Ectodermal cell (in vitro differentiated cells): ENCODE data around the gene ATP6V1C2.

Source experiments
- H3K27ac ChIP-seq: 2 replicates; pipeline ENCODE4 v1.7.0; 2013; ENCODE audit warnings: mild to moderate bottlenecking, low read depth, low read length; ENCODE audit not compliant: insufficient read depth, poor library complexity, severe bottlenecking
- H3K27me3 ChIP-seq: 2 replicates; pipeline ENCODE4 v1.7.0; 2013; ENCODE audit warnings: mild to moderate bottlenecking, low read length; ENCODE audit not compliant: insufficient read depth, control insufficient read depth, poor library complexity, severe bottlenecking
- H3K36me3 ChIP-seq: one replicate; pipeline ENCODE4 v1.7.0; 2013; ENCODE audit warnings: low read length; ENCODE audit not compliant: control insufficient read depth, insufficient read depth
- H3K4me1 ChIP-seq: one replicate; pipeline ENCODE4 v1.7.0; 2013; ENCODE audit warnings: low read length; ENCODE audit not compliant: control insufficient read depth, insufficient read depth
- H3K4me3 ChIP-seq: 2 replicates; pipeline ENCODE4 v1.7.0; 2013; ENCODE audit warnings: low read depth, low read length, control low read depth; ENCODE audit not compliant: insufficient read depth
- H3K9me3 ChIP-seq: 2 replicates; pipeline ENCODE4 v1.7.0; 2013; ENCODE audit warnings: mild to moderate bottlenecking, low read length, moderate library complexity; ENCODE audit not compliant: control insufficient read depth
- WGBS, 2 experiments: methylation state at CpG; one replicate each; pipeline ENCODE4 v1.1.7; 2013; ENCODE audit warnings: missing lambda C conversion rate in 2 of 2; 5-methylcytosine and 5-hydroxymethylcytosine counted together

The ATP6V1C2 gene

GRCh38 chr2:10784719-10785118, 63.3 kb downstream of the ATP6V1C2 start:
- H3K36me3 ChIP-seq, result peaks cover 60% of the 10 kb centered on the region
- H3K4me3 ChIP-seq, result no peak overlapping the region
- H3K4me1 ChIP-seq, result no peaks in the 10 kb centered on the region
- H3K9me3 ChIP-seq, result no peaks in the 10 kb centered on the region
- no peaks in the 10 kb centered on the region for H3K27me3 ChIP-seq
- WGBS, 2 experiments, result 93 to 95% methylated on average over 9 of the region's 9 CpGs
- H3K27ac ChIP-seq, result no peak overlapping the region

- H3K36me3 ChIP-seq, result peaks cover 63% of the 10 kb centered on the region
- WGBS, 2 experiments, result 96 to 98% methylated on average over 5 of the region's 5 CpGs
These were observed 63.8 kb downstream of the ATP6V1C2 start for GRCh38 chr2:10785260-10785659.

GRCh38 chr2:10786240-10786982, 65.0 kb downstream of the ATP6V1C2 start:
- Histone ChIP-seq H3K4me1 (no peaks in the 10 kb centered on the region), H3K27ac (no peak overlapping the region), H3K36me3 (peaks cover 63% of the 10 kb centered on the region), H3K9me3 (no peaks in the 10 kb centered on the region), H3K4me3 (no peak overlapping the region), H3K27me3 (no peaks in the 10 kb centered on the region)
- 95 to 96% methylated on average over 9 to 12 of the region's 12 CpGs for WGBS, 2 experiments

More at GRCh38 chr2:10785260-10785659, 63.8 kb downstream of the ATP6V1C2 start:
- Histone ChIP-seq H3K4me3 (no peak overlapping the region), H3K27ac (no peak overlapping the region), H3K4me1 (no peaks in the 10 kb centered on the region), H3K27me3 (no peaks in the 10 kb centered on the region), H3K9me3 (no peaks in the 10 kb centered on the region)

GRCh38 chr2:10787176-10787968, 65.9 kb downstream of the ATP6V1C2 start:
- H3K4me3 ChIP-seq, result no peak overlapping the region
- WGBS, 2 experiments, result 93% methylated on average over 20 of the region's 20 CpGs
- H3K36me3 ChIP-seq, result peaks cover 65% of the 10 kb centered on the region
- no peaks in the 10 kb centered on the region for H3K4me1 ChIP-seq
- H3K9me3 ChIP-seq, result no peaks in the 10 kb centered on the region
- no peaks in the 10 kb centered on the region for H3K27me3 ChIP-seq
- no peak overlapping the region for H3K27ac ChIP-seq

GRCh38 chr2:10788855-10789254, 67.4 kb downstream of the ATP6V1C2 start:
- H3K4me3 ChIP-seq, result no peak overlapping the region
- H3K27ac ChIP-seq, result no peak overlapping the region
- H3K9me3 ChIP-seq, result no peaks in the 10 kb centered on the region
- 97 to 99% methylated on average over 7 of the region's 8 CpGs for WGBS, 2 experiments
- H3K4me1 ChIP-seq, result no peaks in the 10 kb centered on the region
- no peaks in the 10 kb centered on the region for H3K27me3 ChIP-seq
- H3K36me3 ChIP-seq, result peaks cover 64% of the 10 kb centered on the region

- Histone ChIP-seq H3K27ac (no peak overlapping the region), H3K4me1 (no peaks in the 10 kb centered on the region), H3K4me3 (no peak overlapping the region), H3K36me3 (peaks cover 56% of the 10 kb centered on the region), H3K27me3 (no peaks in the 10 kb centered on the region), H3K9me3 (no peaks in the 10 kb centered on the region)
- WGBS, 2 experiments, result 97 to 98% methylated on average over 6 of the region's 6 CpGs
These were observed 69.0 kb downstream of the ATP6V1C2 start for GRCh38 chr2:10790228-10790973.

GRCh38 chr2:10792001-10792634, 70.7 kb downstream of the ATP6V1C2 start:
- Histone ChIP-seq H3K36me3 (peaks cover 56% of the 10 kb centered on the region), H3K4me1 (no peaks in the 10 kb centered on the region), H3K4me3 (no peak overlapping the region), H3K27me3 (no peaks in the 10 kb centered on the region), H3K9me3 (no peaks in the 10 kb centered on the region), H3K27ac (no peak overlapping the region)
- WGBS, 2 experiments, result 86 to 98% methylated on average over 1 to 2 of the region's 2 CpGs

GRCh38 chr2:10792660-10793400, 71.4 kb downstream of the ATP6V1C2 start:
- Histone ChIP-seq H3K36me3 (peaks cover 61% of the 10 kb centered on the region), H3K4me3 (no peak overlapping the region)
- WGBS, 2 experiments, result 92% methylated on average over 17 of the region's 17 CpGs

GRCh38 chr2:10793816-10794215, 72.4 kb downstream of the ATP6V1C2 start:
- no peak overlapping the region for H3K4me3 ChIP-seq

More at GRCh38 chr2:10792660-10793400, 71.4 kb downstream of the ATP6V1C2 start:
- Histone ChIP-seq H3K27me3 (no peaks in the 10 kb centered on the region), H3K27ac (no peak overlapping the region), H3K9me3 (no peaks in the 10 kb centered on the region), H3K4me1 (no peaks in the 10 kb centered on the region)

More at GRCh38 chr2:10793816-10794215, 72.4 kb downstream of the ATP6V1C2 start:
- peaks cover 51% of the 10 kb centered on the region for H3K36me3 ChIP-seq
- no peak overlapping the region for H3K27ac ChIP-seq
- no peaks in the 10 kb centered on the region for H3K9me3 ChIP-seq
- 90 to 92% methylated on average over 1 of the region's 1 CpG for WGBS, 2 experiments
- no peaks in the 10 kb centered on the region for H3K4me1 ChIP-seq
- H3K27me3 ChIP-seq, result no peaks in the 10 kb centered on the region
